SW480 (cell line): ENCODE data around the gene GOLGA1.
"Not testable (repeated sequence)": the region's sequence is repeated elsewhere in the genome, so short reads cannot be mapped to it uniquely, and the experiment has no call there.

Experiments
- DNase-seq: peaks from one replicate; pipeline ENCODE4 v3.0.0-alpha.2; 2016; ENCODE audit warnings: low spot score

Gene GOLGA1

GRCh38 chr9:124857533-124858162 lies 83.2 kb downstream of the GOLGA1 start:
- no peak for DNase-seq

- DNase-seq: peak; percentile 78
Measured at GRCh38 chr9:124855944-124856765, 84.7 kb downstream of the GOLGA1 start.

- DNase-seq: no peak
Measured at GRCh38 chr9:124855566-124855943, 85.3 kb downstream of the GOLGA1 start.

GRCh38 chr9:124854822-124855221 lies 86.1 kb downstream of the GOLGA1 start:
- DNase-seq: no peak

GRCh38 chr9:124854161-124854560 lies 86.7 kb downstream of the GOLGA1 start:
- DNase-seq: no peak

GRCh38 chr9:124853605-124854143 lies 87.2 kb downstream of the GOLGA1 start:
- DNase-seq: no peak

GRCh38 chr9:124852829-124853531 lies 87.9 kb downstream of the GOLGA1 start, which contains the start of gene WDR38:
Gene WDR38 (plus strand): TSS chr9:124853460. CDS start chr9:124853532, 72 bp downstream.
- DNase-seq: peak; percentile 86

GRCh38 chr9:124852121-124852828 lies 88.6 kb downstream of the GOLGA1 start:
- no peak for DNase-seq

GRCh38 chr9:124849801-124850200 lies 91.1 kb downstream of the GOLGA1 start:
- no peak for DNase-seq

GRCh38 chr9:124846969-124847368 lies 93.9 kb downstream of the GOLGA1 start:
- no peak for DNase-seq

- not testable (repeated sequence) for DNase-seq
Measured at GRCh38 chr9:124846467-124846866, 94.4 kb downstream of the GOLGA1 start.

- no peak for DNase-seq
Measured at GRCh38 chr9:124844291-124844690, 96.6 kb downstream of the GOLGA1 start.

- no peak for DNase-seq
Measured at GRCh38 chr9:124843456-124844034, 97.3 kb downstream of the GOLGA1 start.

GRCh38 chr9:124841075-124841821 lies 99.6 kb downstream of the GOLGA1 start:
- DNase-seq: no peak

- no peak for DNase-seq
Measured at GRCh38 chr9:124840300-124840833, 100.5 kb downstream of the GOLGA1 start.

- DNase-seq: no peak
Measured at GRCh38 chr9:124839612-124840299, 101.1 kb downstream of the GOLGA1 start.

GRCh38 chr9:124838567-124839275 lies 102.2 kb downstream of the GOLGA1 start:
- not testable (repeated sequence) for DNase-seq

GRCh38 chr9:124838132-124838531 lies 102.8 kb downstream of the GOLGA1 start:
- not testable (repeated sequence) for DNase-seq

- DNase-seq: peak; percentile 63
Measured at GRCh38 chr9:124835026-124835557, 105.8 kb downstream of the GOLGA1 start.
